Right lobe of liver (tissue), 4 donors: ENCODE results near the gene OLIG2.

Experiments used
- CTCF ChIP-seq, 4 donors: fragments of 200-600 bp in 3 of 4; fragments of 450-650 bp in 1 of 4; IDR thresholded peaks; one replicate each; pipeline versions ENCODE4 v1.5.1 to v1.8.0; 2016 to 2022; ENCODE audit warnings: antibody characterized with exemption in 4 of 4, mild to moderate bottlenecking in 2 of 4
- POLR2A ChIP-seq: fragments of 450-650 bp; IDR thresholded peaks from one replicate; pipeline ENCODE4 v1.6.1; 2017; ENCODE audit warnings: antibody characterized with exemption, mild to moderate bottlenecking
- donor health status: DM: no; HTN: no; CAD: no.
- donor health status: DM: no; HTN: no; CAD: no.
- donor health status: DM: no; HTN: yes; CAD: no.

- no peak for TF ChIP-seq POLR2A
- TF ChIP-seq CTCF (IDR thresholded peaks at IDR 0.05) = no peak
These were observed 14.8 kb upstream of the OLIG2 start for GRCh38 chr21:33010931-33011330.
